SU-DHL-6 (cell line): Measurements from ENCODE around the gene RAD51.

Source experiments
- CTCF ChIP-seq: fragments of 200-600 bp; sonication (generic); IDR thresholded peaks from one replicate; pipeline ENCODE4 v1.5.1; 2017; ENCODE audit warnings: antibody characterized with exemption, mild to moderate bottlenecking, low read length, moderate library complexity; ENCODE audit not compliant: insufficient read depth, poor library complexity, severe bottlenecking
- EZH2phosphoT487 ChIP-seq: fragments of 200-600 bp; sonication (generic), shearing (Covaris generic); conservative IDR thresholded peaks from 2 replicates; pipeline ENCODE4 v1.6.1; 2018; ENCODE audit warnings: mild to moderate bottlenecking, antibody characterized with exemption, low read length, moderate library complexity, mixed read lengths

DNA sequence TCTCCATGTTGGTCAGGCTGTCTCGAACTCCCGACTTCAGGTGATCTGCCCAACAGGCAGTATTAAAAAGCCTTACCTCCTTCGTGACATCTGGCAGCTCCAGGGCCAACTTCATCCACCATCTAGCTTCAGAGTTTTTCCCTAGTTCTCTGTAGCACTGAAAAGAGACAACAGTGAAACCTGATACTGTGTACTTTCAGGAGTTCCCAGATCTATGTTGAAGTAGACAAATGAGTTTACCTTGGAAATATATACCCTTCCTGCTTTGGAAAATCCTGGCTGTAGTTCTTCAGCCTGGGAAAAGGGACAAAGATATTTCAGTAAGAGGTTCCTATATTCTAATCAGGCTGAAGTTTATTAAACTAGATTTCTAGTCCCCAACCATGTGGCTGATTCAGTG is 42.1 kb downstream of the RAD51 start:
- TF ChIP-seq CTCF: no peak
- no peak for TF ChIP-seq EZH2phosphoT487
